Gastrocnemius medialis (tissue), 4 donors: ENCODE measurements around the gene UMPS. TPM values are rescaled to one million over a fixed set of nuclear protein-coding genes. Genes with fewer than 3 reads are reported as not detected.
A peak's percentile ranks its signal among the peaks of the same experiment; 100 is the strongest.
"Not testable (repeated sequence)": the region's sequence is repeated elsewhere in the genome, so short reads cannot be mapped to it uniquely, and the experiment has no call there.

Source experiments
- ATAC-seq, 2 donors: fragments of 150-250 bp; one replicate each; pipeline ENCODE4 v1.9.1; 2016
- DNase-seq, 2 donors: peaks; one replicate each; pipeline ENCODE4 v3.0.0-alpha.2; 2019
- H3K27ac ChIP-seq, 4 donors: fragments of 200-600 bp; sonication (generic); 1 replicate in 1 of 4; 2 replicates in 3 of 4; pipeline ENCODE4 v1.5.1; 2016 to 2018; ENCODE audit warnings: mild to moderate bottlenecking in 2 of 4, moderate library complexity in 1 of 4
- H3K27me3 ChIP-seq, 3 donors: fragments of 200-600 bp; sonication (generic) in 2 of 3; 1 replicate in 1 of 3; 2 replicates in 2 of 3; pipeline versions ENCODE4 v1.5.1 to v1.6.0; 2016 to 2019; ENCODE audit warnings: mild to moderate bottlenecking in 1 of 3, moderate library complexity in 1 of 3
- H3K36me3 ChIP-seq, 2 donors: fragments of 200-600 bp; sonication (generic) in 1 of 2; one replicate each; pipeline ENCODE4 v1.5.1; 2017 to 2018
- H3K4me1 ChIP-seq, 2 donors: fragments of 200-600 bp; sonication (generic) in 1 of 2; one replicate each; pipeline ENCODE4 v1.5.1; 2016 to 2017; ENCODE audit warnings: mild to moderate bottlenecking in 2 of 2
- H3K4me3 ChIP-seq, 4 donors: fragments of 200-600 bp; sonication (generic) in 3 of 4; 1 replicate in 1 of 4; 2 replicates in 3 of 4; pipeline ENCODE4 v1.5.1; 2016 to 2019; ENCODE audit warnings: mild to moderate bottlenecking in 2 of 4
- H3K9me3 ChIP-seq, 3 donors: fragments of 200-600 bp; sonication (generic) in 2 of 3; 1 replicate in 1 of 3; 2 replicates in 2 of 3; pipeline ENCODE4 v1.5.1; 2016 to 2019
- CTCF ChIP-seq, 5 experiments: fragments of 450-650 bp in 3 of 5; fragments of 200-600 bp in 2 of 5; sonication (generic) in 2 of 5; IDR thresholded peaks in 4 of 5; conservative IDR thresholded peaks in 1 of 5; 1 replicate in 4 of 5; 2 replicates in 1 of 5; pipeline ENCODE4 v1.5.1; 2016 to 2019; ENCODE audit warnings: antibody characterized with exemption in 5 of 5, mild to moderate bottlenecking in 3 of 5, moderate library complexity in 3 of 5
- POLR2A ChIP-seq, 2 donors: fragments of 450-650 bp; IDR thresholded peaks; one replicate each; pipeline ENCODE4 v1.6.1; 2017; ENCODE audit warnings: antibody characterized with exemption in 2 of 2, mild to moderate bottlenecking in 2 of 2, moderate library complexity in 2 of 2
- in situ Hi-C, 4 donors: fragments of 200-750 bp; cut with MboI; loops; one replicate each; pipeline versions ENCODE4 v1.15.0 to v1.8.0; 2017; ENCODE audit warnings: low sequenced_read_pairs in 4 of 4
- intact Hi-C: fragments of 100-400 bp; cut with DNase I; formaldehyde crosslinking; loops from one replicate; pipeline ENCODE4 v1.15.1; 2023; ENCODE audit warnings: low total_unique reads
- total RNA-seq, 4 donors: library from RNA; depleted of rRNA; stranded (reverse); fragments of >200 nt; gene quantifications; one replicate each; pipeline versions ENCODE4 v1.1.0 to v1.2.3, GENCODE V29; 2016

UMPS gene
- total RNA-seq, 4 donors from 2014 or later, result 2.2 to 7.6 (median 6.2) TPM

DNA sequence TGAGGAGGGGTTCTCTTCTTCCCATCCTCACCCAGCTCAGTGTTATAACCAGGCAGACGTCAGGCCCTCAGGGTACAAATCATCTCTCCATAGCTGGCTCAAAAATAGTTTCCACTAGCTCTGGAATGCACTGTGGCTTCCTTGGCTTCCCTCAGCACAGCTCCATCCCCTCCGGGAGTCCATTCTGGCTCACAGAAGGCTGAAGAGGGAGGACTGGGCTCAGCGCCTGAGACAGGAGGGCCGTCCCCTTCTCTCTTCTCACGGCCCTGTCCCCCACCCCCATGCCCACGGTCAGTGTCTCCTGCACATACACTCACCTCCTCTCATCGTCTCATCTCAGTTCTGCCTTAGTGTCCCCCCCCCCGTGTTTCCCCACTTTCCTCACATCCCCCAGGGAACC is 50.1 kb downstream of the UMPS start:
- intact Hi-C loops, result loop anchor here (2.0 kb wide), 2 partner anchors 30 to 106 kb away; partner anchors contain the start of gene ITGB5
- peak; percentile 61 to 76 for DNase-seq
- H3K4me1 ChIP-seq, result peaks cover 35 to 39% of the 10 kb centered on the region in 2 donors
- in situ Hi-C loops, result no loop called here
- peak overlapping the region; percentile 81 to 93 (median 90) for H3K27ac ChIP-seq
- peak; percentile 49 to 57 for ATAC-seq
- TF ChIP-seq CTCF (IDR thresholded peaks at IDR 0.05 in 4 of 5, conservative IDR thresholded peaks at IDR 0.05 in 1 of 5) (no peak), POLR2A (IDR thresholded peaks at IDR 0.05) (no peak)
- H3K36me3 ChIP-seq, result no peaks in the 10 kb centered on the region
- H3K4me3 ChIP-seq, result peak overlapping the region in 3 of 4 donors; percentile 1 to 34 (median 11)
- no peaks in the 10 kb centered on the region for H3K27me3 ChIP-seq
- H3K9me3 ChIP-seq, result no peaks in the 10 kb centered on the region

GRCh38 chr3:124780761-124781475 is 50.7 kb downstream of the UMPS start:
- no peaks in the 10 kb centered on the region for H3K9me3 ChIP-seq
- H3K36me3 ChIP-seq, result no peaks in the 10 kb centered on the region
- intact Hi-C loops (loop anchor here (2.0 kb wide), 2 partner anchors 30 to 106 kb away; partner anchors contain the start of gene ITGB5), in situ Hi-C loops (no loop called here)
- peaks cover 35 to 42% of the 10 kb centered on the region in 2 donors for H3K4me1 ChIP-seq
- peak overlapping the region; percentile 1 to 34 (median 14) for H3K4me3 ChIP-seq
- peak; percentile 92 to 96 for DNase-seq
- ATAC-seq, result peak; percentile 90
- peak in 1 of 2 donors; percentile 60 for TF ChIP-seq POLR2A (IDR thresholded peaks at IDR 0.05)
- no peak for TF ChIP-seq CTCF (IDR thresholded peaks at IDR 0.05 in 4 of 5, conservative IDR thresholded peaks at IDR 0.05 in 1 of 5)
- peak overlapping the region; percentile 81 to 93 (median 90) for H3K27ac ChIP-seq
- H3K27me3 ChIP-seq, result no peaks in the 10 kb centered on the region

- TF ChIP-seq CTCF (IDR thresholded peaks at IDR 0.05 in 4 of 5, conservative IDR thresholded peaks at IDR 0.05 in 1 of 5), result no peak
- TF ChIP-seq POLR2A (IDR thresholded peaks at IDR 0.05), result no peak
- ATAC-seq (no peak), DNase-seq (no peak)
- H3K27ac ChIP-seq, result peak overlapping the region; percentile 81 to 93 (median 90)
- H3K27me3 ChIP-seq, result no peaks in the 10 kb centered on the region
- in situ Hi-C loops, result no loop called here
- peak overlapping the region in 1 of 4 donors; percentile 16 for H3K4me3 ChIP-seq
- intact Hi-C loops, result loop anchor here (2.0 kb wide), 2 partner anchors 29 to 105 kb away; partner anchors contain the start of gene ITGB5
- H3K9me3 ChIP-seq, result no peaks in the 10 kb centered on the region
- H3K4me1 ChIP-seq, result peaks cover 42 to 49% of the 10 kb centered on the region in 2 donors
- no peaks in the 10 kb centered on the region for H3K36me3 ChIP-seq
Measured at GRCh38 chr3:124781476-124782376, 51.5 kb downstream of the UMPS start.

DNA sequence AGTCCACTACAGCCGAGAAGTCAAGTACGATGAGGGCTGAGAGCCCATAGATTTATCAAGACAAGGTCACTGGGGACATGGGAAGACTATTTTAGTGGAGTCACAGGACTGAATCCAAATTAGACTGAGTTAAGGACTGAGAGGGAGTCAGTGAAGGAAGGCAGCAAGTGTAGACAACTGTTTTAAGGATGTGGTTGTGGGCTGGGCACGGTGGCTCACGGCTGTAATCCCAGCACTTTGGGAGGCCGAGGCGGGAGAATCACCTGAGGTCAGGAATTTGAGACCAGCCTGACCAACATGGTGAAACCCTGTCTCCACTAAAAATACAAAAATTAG is 52.1 kb downstream of the UMPS start:
- Histone ChIP-seq H3K27ac (peak overlapping the region in 3 of 4 donors; percentile 81 to 93 (median 89)), H3K4me1 (peaks cover 48 to 55% of the 10 kb centered on the region in 2 donors)
- intact Hi-C loops, H3K9me3 ChIP-seq, H3K27me3 ChIP-seq, in situ Hi-C loops, DNase-seq, H3K36me3 ChIP-seq, ATAC-seq, H3K4me3 ChIP-seq: not testable (repeated sequence)

DNA sequence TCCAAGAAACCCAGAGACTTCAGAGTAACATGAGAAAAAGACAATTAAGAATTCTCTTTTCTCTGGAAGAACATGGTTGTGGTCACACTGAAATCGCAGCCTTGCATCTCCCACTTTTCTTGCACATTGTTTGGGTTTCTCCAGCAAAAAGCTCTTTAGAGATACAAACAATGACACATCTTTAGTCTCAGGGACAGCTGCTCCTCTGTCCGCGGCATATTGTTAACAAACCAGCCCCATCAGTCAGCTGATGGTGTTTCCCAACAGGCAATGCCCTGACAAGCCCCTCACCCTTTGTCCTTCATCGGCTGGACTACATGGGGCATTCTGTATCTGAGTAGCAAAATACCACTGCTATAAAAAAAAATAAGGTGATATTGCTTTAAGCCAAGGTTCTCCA is 53.4 kb downstream of the UMPS start:
- H3K27ac ChIP-seq, result no peak overlapping the region
- no peaks in the 10 kb centered on the region for H3K27me3 ChIP-seq
- H3K4me3 ChIP-seq, result no peak overlapping the region
- in situ Hi-C loops (no loop called here), intact Hi-C loops (no loop called here)
- no peak for TF ChIP-seq POLR2A (IDR thresholded peaks at IDR 0.05)
- TF ChIP-seq CTCF (IDR thresholded peaks at IDR 0.05 in 4 of 5, conservative IDR thresholded peaks at IDR 0.05 in 1 of 5), result no peak
- DNase-seq (no peak), ATAC-seq (no peak)
- no peaks in the 10 kb centered on the region for H3K9me3 ChIP-seq
- H3K36me3 ChIP-seq, result no peaks in the 10 kb centered on the region
- peaks cover 58 to 60% of the 10 kb centered on the region in 2 donors for H3K4me1 ChIP-seq
